ENCODE results near the gene ESPL1.

- TF ChIP-seq CREB1 (IDR thresholded peaks at IDR 0.05), result no peak
- TF ChIP-seq EZH2 (IDR thresholded peaks at IDR 0.05; ENCODE audit: low read depth, low read length, severe bottlenecking), result no peak
- no peak for TF ChIP-seq NRF1 (IDR thresholded peaks at IDR 0.05; ENCODE audit: low read depth, low read length)
- TF ChIP-seq, protein P1, sequence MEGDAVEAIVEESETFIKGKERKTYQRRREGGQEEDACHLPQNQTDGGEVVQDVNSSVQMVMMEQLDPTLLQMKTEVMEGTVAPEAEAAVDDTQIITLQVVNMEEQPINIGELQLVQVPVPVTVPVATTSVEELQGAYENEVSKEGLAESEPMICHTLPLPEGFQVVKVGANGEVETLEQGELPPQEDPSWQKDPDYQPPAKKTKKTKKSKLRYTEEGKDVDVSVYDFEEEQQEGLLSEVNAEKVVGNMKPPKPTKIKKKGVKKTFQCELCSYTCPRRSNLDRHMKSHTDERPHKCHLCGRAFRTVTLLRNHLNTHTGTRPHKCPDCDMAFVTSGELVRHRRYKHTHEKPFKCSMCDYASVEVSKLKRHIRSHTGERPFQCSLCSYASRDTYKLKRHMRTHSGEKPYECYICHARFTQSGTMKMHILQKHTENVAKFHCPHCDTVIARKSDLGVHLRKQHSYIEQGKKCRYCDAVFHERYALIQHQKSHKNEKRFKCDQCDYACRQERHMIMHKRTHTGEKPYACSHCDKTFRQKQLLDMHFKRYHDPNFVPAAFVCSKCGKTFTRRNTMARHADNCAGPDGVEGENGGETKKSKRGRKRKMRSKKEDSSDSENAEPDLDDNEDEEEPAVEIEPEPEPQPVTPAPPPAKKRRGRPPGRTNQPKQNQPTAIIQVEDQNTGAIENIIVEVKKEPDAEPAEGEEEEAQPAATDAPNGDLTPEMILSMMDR (IDR thresholded peaks at IDR 0.05; ENCODE audit: control extremely low read depth in 1 of 3, insufficient read depth in 1 of 3, low read depth in 1 of 3, low read length in 3 of 3), result no peak
- TF ChIP-seq EP300 (IDR thresholded peaks at IDR 0.05; ENCODE audit: borderline replicate concordance in 1 of 2, low read depth in 2 of 2, low read length in 2 of 2), result no peak
These were observed 42.3 kb upstream of the ESPL1 start for GRCh38 chr12:53225635-53226424.
